ENCODE results near the gene MAML3. TPM values are rescaled to one million over a fixed set of nuclear protein-coding genes. Genes with fewer than 3 reads are reported as not detected.

MAML3 gene
- total and polyA plus RNA-seq, 10 donors, result 0.63 to 18.4 (median 12.7) TPM

- no peak for TF ChIP-seq CTCF (IDR thresholded peaks at IDR 0.05 in 8 of 11, conservative IDR thresholded peaks at IDR 0.05 in 3 of 11)
- no peak for TF ChIP-seq POLR2AphosphoS5 (IDR thresholded peaks at IDR 0.05)
- TF ChIP-seq POLR2A (IDR thresholded peaks at IDR 0.05), result no peak
- H3K4me3 ChIP-seq, result no peak overlapping the region
- H3K27ac ChIP-seq, result no peak overlapping the region
- H3K36me3 ChIP-seq, result no peaks in the 10 kb centered on the region
- WGBS, 5 donors, result 63 to 81% (median 77%) methylated on average over 1 of the region's 1 CpG
- peaks cover 8 to 38% (median 24%) of the 10 kb centered on the region in 6 donors for H3K4me1 ChIP-seq
- peaks cover 3 to 12% (median 9%) of the 10 kb centered on the region in 8 donors for H3K9me3 ChIP-seq
- intact Hi-C loops (cut with DNase I; ENCODE audit: low total_unique reads), result no loop called here
- no peak for DNase-seq
- no peaks in the 10 kb centered on the region for H3K27me3 ChIP-seq (replicated peaks in 1 of 7)
Observed at GRCh38 chr4:139810710-139811109, 343.3 kb downstream of the MAML3 start.

GRCh38 chr4:139809757-139810140 is 344.2 kb downstream of the MAML3 start:
- TF ChIP-seq POLR2AphosphoS5 (IDR thresholded peaks at IDR 0.05) (no peak), CTCF (IDR thresholded peaks at IDR 0.05 in 8 of 11, conservative IDR thresholded peaks at IDR 0.05 in 3 of 11) (no peak), POLR2A (IDR thresholded peaks at IDR 0.05) (no peak)
- Histone ChIP-seq H3K27ac (no peak overlapping the region), H3K4me1 (peaks cover 1 to 28% (median 15%) of the 10 kb centered on the region in 6 donors), H3K27me3 (replicated peaks in 1 of 7) (no peaks in the 10 kb centered on the region), H3K36me3 (no peaks in the 10 kb centered on the region), H3K4me3 (no peak overlapping the region), H3K9me3 (peaks cover 3 to 12% (median 9%) of the 10 kb centered on the region in 8 donors)
- intact Hi-C loops (cut with DNase I; ENCODE audit: low total_unique reads), result no loop called here
- 54 to 75% (median 69%) methylated on average over 3 of the region's 3 CpGs for WGBS, 5 donors
- DNase-seq, result no peak

- H3K4me1 ChIP-seq, result peaks cover 0 to 21% (median 11%) of the 10 kb centered on the region in 6 donors
- 28 to 37% (median 35%) methylated on average over 11 of the region's 11 CpGs for WGBS, 5 donors
- H3K9me3 ChIP-seq, result peaks cover 3 to 12% (median 9%) of the 10 kb centered on the region in 8 donors
- H3K4me3 ChIP-seq, result no peak overlapping the region
- H3K27ac ChIP-seq, result peak overlapping the region in 2 of 8 donors; percentile 0 to 4
- H3K36me3 ChIP-seq, result no peaks in the 10 kb centered on the region
- no peak for DNase-seq
- H3K27me3 ChIP-seq (replicated peaks in 1 of 7), result no peaks in the 10 kb centered on the region
- intact Hi-C loops (cut with DNase I; ENCODE audit: low total_unique reads), result no loop called here
- TF ChIP-seq CTCF (IDR thresholded peaks at IDR 0.05 in 8 of 11, conservative IDR thresholded peaks at IDR 0.05 in 3 of 11) (no peak), POLR2A (IDR thresholded peaks at IDR 0.05) (no peak), POLR2AphosphoS5 (IDR thresholded peaks at IDR 0.05) (no peak)
Observed at GRCh38 chr4:139808808-139809756, 344.9 kb downstream of the MAML3 start.

GRCh38 chr4:139808381-139808807 is 345.6 kb downstream of the MAML3 start:
- TF ChIP-seq CTCF (IDR thresholded peaks at IDR 0.05 in 8 of 11, conservative IDR thresholded peaks at IDR 0.05 in 3 of 11), result no peak
- TF ChIP-seq POLR2A (IDR thresholded peaks at IDR 0.05), result no peak
- no peak for TF ChIP-seq POLR2AphosphoS5 (IDR thresholded peaks at IDR 0.05)
- H3K9me3 ChIP-seq, result peaks cover 3 to 12% (median 9%) of the 10 kb centered on the region in 8 donors
- peaks cover 0 to 22% (median 10%) of the 10 kb centered on the region in 6 donors for H3K4me1 ChIP-seq
- intact Hi-C loops (cut with DNase I; ENCODE audit: low total_unique reads), result no loop called here
- peak overlapping the region in 1 of 8 donors; percentile 4 for H3K27ac ChIP-seq
- no peaks in the 10 kb centered on the region for H3K36me3 ChIP-seq
- H3K27me3 ChIP-seq (replicated peaks in 1 of 7), result no peaks in the 10 kb centered on the region
- no peak for DNase-seq
- 39 to 57% (median 53%) methylated on average over 4 of the region's 4 CpGs for WGBS, 5 donors
- H3K4me3 ChIP-seq, result no peak overlapping the region

Measured in spleen (tissue), 11 donors.